NCI-H2107 (cell line): ENCODE measurements around the gene PCDHB2.
"Not testable (repeated sequence)": the region's sequence is repeated elsewhere in the genome, so short reads cannot be mapped to it uniquely, and the experiment has no call there.

Experiments used
- DNase-seq: peaks from one replicate; lab custom pipeline; 2025; lab: John Stamatoyannopoulos, UW

Gene PCDHB2

DNA sequence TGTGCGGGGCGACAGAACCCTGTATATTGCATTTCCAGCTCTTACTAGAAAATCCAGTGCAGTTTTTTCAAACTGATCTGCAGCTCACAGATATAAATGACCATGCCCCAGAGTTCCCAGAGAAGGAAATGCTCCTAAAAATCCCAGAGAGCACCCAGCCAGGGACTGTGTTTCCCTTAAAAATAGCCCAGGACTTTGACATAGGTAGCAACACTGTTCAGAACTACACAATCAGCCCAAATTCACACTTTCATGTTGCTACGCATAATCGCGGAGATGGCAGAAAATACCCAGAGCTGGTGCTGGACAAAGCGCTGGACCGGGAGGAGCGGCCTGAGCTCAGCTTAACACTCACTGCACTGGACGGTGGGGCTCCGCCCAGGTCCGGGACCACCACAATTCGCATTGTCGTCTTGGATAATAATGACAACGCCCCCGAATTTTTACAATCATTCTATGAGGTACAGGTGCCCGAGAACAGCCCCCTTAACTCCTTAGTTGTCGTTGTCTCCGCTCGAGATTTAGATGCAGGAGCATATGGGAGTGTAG, 41.4 kb downstream of the PCDHB2 start:
- DNase-seq = no peak

DNA sequence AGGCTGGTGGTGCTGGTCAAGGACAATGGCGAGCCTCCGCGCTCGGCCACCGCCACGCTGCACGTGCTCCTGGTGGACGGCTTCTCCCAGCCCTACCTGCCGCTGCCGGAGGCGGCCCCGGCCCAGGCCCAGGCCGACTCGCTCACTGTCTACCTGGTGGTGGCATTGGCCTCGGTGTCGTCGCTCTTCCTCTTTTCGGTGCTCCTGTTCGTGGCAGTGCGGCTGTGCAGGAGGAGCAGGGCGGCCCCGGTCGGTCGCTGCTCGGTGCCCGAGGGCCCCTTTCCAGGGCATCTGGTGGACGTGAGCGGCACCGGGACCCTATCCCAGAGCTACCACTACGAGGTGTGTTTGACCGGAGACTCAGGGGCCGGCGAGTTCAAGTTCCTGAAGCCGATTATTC, 42.9 kb downstream of the PCDHB2 start:
- DNase-seq = not testable (repeated sequence)
